ENCODE measurements around the gene JPT2.
A peak's percentile ranks its signal among the peaks of the same experiment; 100 is the strongest.

The JPT2 gene

GRCh38 chr16:1677942-1678499 lies at the start of gene JPT2:
Gene JPT2 (plus strand): TSS chr16:1678279. CDS start chr16:1678313, 34 bp downstream.
- DNase-seq (ENCODE audit: low spot score): peak; percentile 99

GRCh38 chr16:1630450-1631213 lies 47.4 kb upstream of the JPT2 start:
- no peak for DNase-seq (ENCODE audit: low spot score)

- no peak for DNase-seq (ENCODE audit: low spot score)
Measured at GRCh38 chr16:1631230-1631629, 46.8 kb upstream of the JPT2 start.

DNA sequence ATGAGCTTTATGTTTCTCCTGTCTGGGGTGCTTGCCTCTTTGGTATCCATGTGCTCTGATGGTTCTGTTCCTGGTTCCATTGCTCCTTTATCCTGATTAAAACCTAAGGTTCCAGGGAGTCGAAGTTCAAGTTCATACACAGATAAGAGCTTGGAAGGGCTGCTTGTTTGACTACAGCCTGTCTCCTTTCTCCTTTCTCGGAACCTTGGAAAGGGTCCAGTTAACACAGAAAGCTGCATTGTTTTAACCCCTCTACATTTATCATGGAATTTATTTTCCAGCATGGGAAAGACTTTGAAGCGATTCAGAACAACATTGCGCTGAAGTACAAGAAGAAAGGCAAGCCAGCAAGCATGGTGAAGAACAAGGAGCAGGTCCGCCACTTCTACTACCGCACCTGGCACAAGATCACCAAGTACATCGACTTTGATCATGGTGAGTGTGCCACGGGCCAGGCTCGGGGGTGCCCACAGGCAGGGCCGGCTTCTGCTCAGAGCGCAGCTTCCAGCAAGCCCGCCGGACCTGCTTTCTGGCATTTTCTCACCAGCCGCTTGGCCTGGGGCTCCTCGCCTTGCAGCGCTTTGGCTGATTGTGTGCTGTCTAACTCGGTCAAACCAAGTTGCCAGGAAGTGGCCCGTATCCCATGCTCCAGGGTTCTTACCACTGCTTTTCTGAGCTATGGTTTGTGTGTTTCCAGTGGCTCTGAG lies 46.0 kb upstream of the JPT2 start:
- no peak for DNase-seq (ENCODE audit: low spot score)

DNA sequence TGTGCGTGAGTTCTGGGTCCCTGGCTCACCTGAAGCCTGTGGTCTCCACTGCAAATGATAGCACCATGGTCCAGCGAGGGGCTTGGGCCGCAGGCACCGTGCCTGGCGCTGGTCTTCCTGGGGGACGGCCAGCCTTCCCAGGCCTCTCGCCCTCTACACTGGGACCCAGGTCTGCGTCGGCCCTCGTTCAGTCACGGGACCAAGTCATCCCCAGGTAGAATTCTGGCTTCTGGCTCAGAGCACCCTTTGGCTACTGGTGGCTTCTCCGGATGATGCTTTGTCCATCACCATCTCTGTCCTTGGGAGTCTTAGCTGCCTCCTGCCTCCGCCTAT lies 45.5 kb upstream of the JPT2 start:
- no peak for DNase-seq (ENCODE audit: low spot score)

GRCh38 chr16:1633310-1633709 lies 44.8 kb upstream of the JPT2 start:
- no peak for DNase-seq (ENCODE audit: low spot score)

GRCh38 chr16:1634541-1634940 lies 43.5 kb upstream of the JPT2 start:
- no peak for DNase-seq (ENCODE audit: low spot score)

GRCh38 chr16:1635070-1635469 lies 43.0 kb upstream of the JPT2 start:
- DNase-seq (ENCODE audit: low spot score): no peak

- no peak for DNase-seq (ENCODE audit: low spot score)
Measured at GRCh38 chr16:1637526-1637925, 40.6 kb upstream of the JPT2 start.

DNA sequence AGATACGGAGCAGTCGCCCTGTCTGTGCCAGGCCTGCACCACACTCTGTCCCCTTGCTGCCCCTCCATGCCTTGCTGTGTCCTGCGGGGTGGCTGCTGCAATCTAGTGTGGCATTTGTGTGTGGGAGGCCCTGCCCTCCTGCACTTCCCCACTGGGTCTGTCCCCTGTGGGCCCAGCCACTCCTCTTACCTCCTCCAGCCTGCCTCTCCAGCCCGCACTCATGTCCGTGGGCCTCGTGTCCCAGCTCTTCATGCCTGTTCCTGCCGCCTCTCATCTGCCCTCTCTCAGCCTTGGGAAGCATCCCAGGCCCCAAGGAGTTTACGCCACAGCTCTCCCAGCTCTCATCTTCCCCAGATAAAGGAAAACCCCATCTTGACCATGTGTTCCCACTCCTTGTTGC lies 39.3 kb upstream of the JPT2 start:
- DNase-seq (ENCODE audit: low spot score): no peak

DNA sequence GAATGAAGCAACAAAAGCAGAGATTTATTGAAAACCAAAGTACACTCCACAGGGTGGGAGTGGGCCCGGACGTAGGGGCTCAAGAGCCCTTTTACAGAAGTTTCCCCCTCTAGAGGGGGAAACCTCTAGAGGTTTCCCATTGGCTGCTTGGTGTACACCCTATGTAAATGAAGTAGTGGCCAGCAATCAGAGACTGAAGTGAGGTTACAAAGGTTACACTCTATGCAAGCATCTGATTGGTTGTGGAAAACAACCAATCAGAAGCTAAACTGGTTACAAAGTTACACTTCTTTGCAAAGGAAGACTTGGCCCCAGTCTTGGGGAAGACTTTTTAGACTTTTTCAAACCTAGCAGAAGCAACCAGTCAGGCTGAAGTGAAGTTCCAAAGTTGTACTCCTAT lies 38.8 kb upstream of the JPT2 start:
- DNase-seq (ENCODE audit: low spot score): no peak

- no peak for DNase-seq (ENCODE audit: low spot score)
Measured at GRCh38 chr16:1639860-1640259, 38.2 kb upstream of the JPT2 start.

- no peak for DNase-seq (ENCODE audit: low spot score)
Measured at GRCh38 chr16:1640261-1640941, 37.7 kb upstream of the JPT2 start.

DNA sequence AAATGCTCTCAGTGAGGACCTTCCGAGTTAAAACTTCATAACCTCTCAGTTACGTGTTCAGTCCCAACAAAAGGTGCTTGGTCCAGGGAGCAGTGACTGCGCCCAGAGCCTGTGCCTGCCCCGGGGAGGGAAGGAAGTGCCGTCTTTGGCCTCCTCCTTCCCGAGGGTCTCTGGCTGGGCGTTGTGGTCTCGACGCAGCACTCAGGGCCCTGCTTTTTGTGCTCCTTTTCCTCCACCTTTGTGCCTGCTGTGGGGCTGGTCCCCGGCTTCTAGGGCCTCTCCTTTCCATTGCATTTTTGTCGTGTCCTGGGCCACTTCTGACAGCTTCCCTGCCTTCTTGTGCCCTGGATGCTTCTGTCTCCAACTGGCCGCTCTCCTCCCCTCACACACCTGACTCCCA lies 36.8 kb upstream of the JPT2 start:
- DNase-seq (ENCODE audit: low spot score): no peak

GRCh38 chr16:1642148-1642547 lies 35.9 kb upstream of the JPT2 start:
- DNase-seq (ENCODE audit: low spot score): no peak

DNA sequence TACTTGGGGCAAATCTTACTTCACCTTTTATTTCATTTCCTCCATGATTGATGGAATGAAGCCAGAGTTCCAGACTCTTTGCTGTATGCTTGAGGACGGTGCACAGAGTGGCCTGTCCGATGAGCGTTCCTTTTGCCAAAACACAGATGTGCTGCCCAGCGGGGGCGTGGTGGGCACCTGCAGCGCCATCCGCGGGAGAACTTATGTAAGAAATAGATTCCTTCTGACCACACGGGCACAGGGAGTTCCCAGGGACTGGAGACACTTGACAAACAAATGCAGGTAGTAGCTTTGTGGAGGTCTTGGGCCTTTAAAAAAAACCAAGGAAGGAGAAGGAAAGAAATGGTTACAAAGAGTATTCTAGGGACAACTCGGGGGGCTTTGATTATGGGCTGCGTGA lies 35.3 kb upstream of the JPT2 start:
- no peak for DNase-seq (ENCODE audit: low spot score)

DNA sequence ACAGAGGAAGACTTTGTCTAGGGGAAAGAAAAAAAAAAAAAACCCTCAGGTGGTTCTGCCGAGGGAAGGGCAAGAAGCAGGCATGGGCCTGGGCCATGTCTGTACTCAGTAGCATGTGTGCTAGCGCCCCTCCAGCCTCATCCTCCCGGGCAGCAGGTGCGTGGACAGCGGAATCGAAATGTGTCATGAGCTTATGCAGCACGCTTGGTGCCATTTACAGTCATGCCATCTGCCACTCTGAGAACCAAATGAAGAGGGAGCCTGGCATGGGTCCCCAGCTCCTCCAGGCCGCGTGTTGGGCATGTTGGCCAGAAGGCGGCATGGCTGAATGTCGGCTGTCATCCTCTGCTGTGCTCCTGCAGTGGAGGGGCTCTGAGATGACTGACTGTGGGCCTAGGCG lies 34.6 kb upstream of the JPT2 start:
- no peak for DNase-seq (ENCODE audit: low spot score)

DNA sequence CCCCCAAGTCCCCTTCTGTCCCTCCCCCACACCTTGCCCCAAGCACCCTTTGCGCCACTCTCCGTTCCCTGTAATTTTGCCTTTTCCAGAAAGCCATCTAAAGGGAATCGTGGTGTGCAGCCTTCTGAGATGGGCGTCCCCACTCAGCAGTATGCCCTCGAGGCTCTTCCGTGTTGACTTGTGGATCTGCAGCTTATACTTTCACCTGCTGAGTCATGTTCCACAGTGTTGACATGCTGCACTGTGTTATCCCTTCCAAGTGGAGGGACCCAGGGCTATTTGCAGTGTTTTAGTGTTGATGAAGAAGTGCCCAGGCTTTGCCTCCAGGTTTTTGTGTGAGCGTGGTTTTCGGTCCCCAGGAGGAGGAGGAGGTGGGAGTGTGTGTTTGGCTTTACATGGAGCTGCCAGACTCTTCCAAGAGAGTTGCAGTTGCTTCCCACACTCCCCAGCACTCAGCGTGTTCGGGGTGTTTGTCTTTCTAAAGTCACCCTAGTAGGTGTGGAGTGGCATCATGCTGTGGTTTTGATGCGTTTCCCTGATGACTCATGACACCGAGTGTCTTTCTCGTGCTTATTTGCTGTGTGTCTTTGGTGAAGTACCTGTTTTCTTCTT lies 32.1 kb upstream of the JPT2 start:
- no peak for DNase-seq (ENCODE audit: low spot score)

GRCh38 chr16:1647856-1648255 lies 30.2 kb upstream of the JPT2 start:
- DNase-seq (ENCODE audit: low spot score): no peak

GRCh38 chr16:1650131-1650530 lies 27.9 kb upstream of the JPT2 start:
- DNase-seq (ENCODE audit: low spot score): no peak

GRCh38 chr16:1651094-1651973 lies 26.7 kb upstream of the JPT2 start:
- no peak for DNase-seq (ENCODE audit: low spot score)

DNA sequence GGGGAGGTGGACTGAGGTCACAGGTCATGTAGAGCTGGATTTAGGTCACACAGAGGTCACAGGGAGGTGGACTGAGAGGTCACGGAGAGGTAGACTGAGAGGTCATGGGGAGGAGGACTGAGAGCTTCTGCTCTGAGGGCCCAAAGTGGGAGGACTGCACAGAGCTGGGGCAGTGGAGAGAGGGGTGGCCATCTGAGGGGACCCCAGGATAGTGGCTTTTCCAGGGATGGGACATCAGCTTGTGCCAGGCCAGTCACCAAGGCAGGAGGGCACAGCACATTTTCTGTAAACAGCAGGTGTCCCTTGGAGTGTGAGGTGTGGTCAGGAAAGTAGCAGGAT lies 26.1 kb upstream of the JPT2 start:
- no peak for DNase-seq (ENCODE audit: low spot score)
